Neural crest cell (in vitro differentiated cells): ENCODE measurements around the gene TRAPPC5. TPM values are rescaled to one million over a fixed set of nuclear protein-coding genes. Genes with fewer than 3 reads are reported as not detected.
A peak's percentile ranks its signal among the peaks of the same experiment; 100 is the strongest.

Experiments used
- DNase-seq: peaks from one replicate; pipeline ENCODE4 v3.0.0; 2021; ENCODE audit warnings: low read depth, mixed read lengths, low spot score
- H3K27ac Mint-ChIP-seq: one replicate; pipeline ENCODE4 v1.8.0; 2021; ENCODE audit warnings: mild to moderate bottlenecking, mixed read lengths; ENCODE audit not compliant: unreplicated experiment
- H3K27me3 Mint-ChIP-seq: 2 replicates; pipeline ENCODE4 v1.8.0; 2021; ENCODE audit warnings: low read depth, mild to moderate bottlenecking, mixed read lengths
- H3K36me3 Mint-ChIP-seq: 2 replicates; pipeline ENCODE4 v1.8.0; 2021; ENCODE audit warnings: low read depth, mild to moderate bottlenecking, mixed read lengths
- H3K4me1 Mint-ChIP-seq: 2 replicates; pipeline ENCODE4 v1.8.0; 2021; ENCODE audit warnings: mixed read lengths
- H3K4me3 Mint-ChIP-seq: one replicate; pipeline ENCODE4 v1.8.0; 2021; ENCODE audit warnings: mild to moderate bottlenecking, mixed read lengths
- H3K9me3 Mint-ChIP-seq: 2 replicates; pipeline ENCODE4 v1.8.0; 2021; ENCODE audit warnings: mixed read lengths
- CTCF ChIP-seq: fragments of 200-600 bp; sonication (generic); conservative IDR thresholded peaks from 2 replicates; pipeline ENCODE4 v1.5.0; 2021; ENCODE audit warnings: antibody characterized with exemption, mild to moderate bottlenecking
- total RNA-seq: library from RNA; stranded (reverse); gene quantifications from 2 replicates; pipeline ENCODE4 v1.2.1, GENCODE V29; 2021

TRAPPC5 gene
- total RNA-seq, 1 donor from 2014 or later = 83.8 TPM

GRCh38 chr19:7648265-7649014 is 32.2 kb upstream of the TRAPPC5 start:
- DNase-seq = no peak
- peaks cover 8% of the 10 kb centered on the region for H3K4me1 Mint-ChIP-seq
- H3K27me3 Mint-ChIP-seq = peaks cover 30% of the 10 kb centered on the region
- no peaks in the 10 kb centered on the region for H3K36me3 Mint-ChIP-seq
- no peak for TF ChIP-seq CTCF
- H3K27ac Mint-ChIP-seq = no peak overlapping the region
- no peaks in the 10 kb centered on the region for H3K9me3 Mint-ChIP-seq
- H3K4me3 Mint-ChIP-seq = no peak overlapping the region

- no peak for TF ChIP-seq CTCF
- no peaks in the 10 kb centered on the region for H3K36me3 Mint-ChIP-seq
- no peaks in the 10 kb centered on the region for H3K9me3 Mint-ChIP-seq
- H3K4me3 Mint-ChIP-seq = no peak overlapping the region
- H3K27ac Mint-ChIP-seq = no peak overlapping the region
- no peak for DNase-seq
- peaks cover 35% of the 10 kb centered on the region for H3K27me3 Mint-ChIP-seq
- peaks cover 8% of the 10 kb centered on the region for H3K4me1 Mint-ChIP-seq
Observed at GRCh38 chr19:7650148-7650547, 30.5 kb upstream of the TRAPPC5 start.

GRCh38 chr19:7652061-7652641 is 28.5 kb upstream of the TRAPPC5 start:
- Mint-ChIP-seq H3K36me3 (no peaks in the 10 kb centered on the region), H3K4me3 (peak overlapping the region; percentile 24), H3K4me1 (peaks cover 8% of the 10 kb centered on the region), H3K27ac (peak overlapping the region; percentile 4), H3K27me3 (peaks cover 39% of the 10 kb centered on the region), H3K9me3 (no peaks in the 10 kb centered on the region)
- peak; percentile 100 for TF ChIP-seq CTCF
- peak; percentile 96 for DNase-seq

- DNase-seq = no peak
- Mint-ChIP-seq H3K27ac (no peak overlapping the region), H3K4me3 (no peak overlapping the region), H3K27me3 (peaks cover 40% of the 10 kb centered on the region), H3K4me1 (peaks cover 13% of the 10 kb centered on the region), H3K9me3 (no peaks in the 10 kb centered on the region), H3K36me3 (no peaks in the 10 kb centered on the region)
- no peak for TF ChIP-seq CTCF
Observed at GRCh38 chr19:7654401-7654800, 26.2 kb upstream of the TRAPPC5 start.

GRCh38 chr19:7655581-7655980 is 25.1 kb upstream of the TRAPPC5 start:
- no peak for DNase-seq
- no peak for TF ChIP-seq CTCF
- H3K27ac Mint-ChIP-seq = no peak overlapping the region
- no peaks in the 10 kb centered on the region for H3K9me3 Mint-ChIP-seq
- H3K36me3 Mint-ChIP-seq = no peaks in the 10 kb centered on the region
- H3K4me3 Mint-ChIP-seq = no peak overlapping the region
- peaks cover 13% of the 10 kb centered on the region for H3K4me1 Mint-ChIP-seq
- H3K27me3 Mint-ChIP-seq = peaks cover 35% of the 10 kb centered on the region
